SK-N-MC (cell line): ENCODE data around the gene DPYSL4.

Experiments
- DNase-seq: peaks from one replicate; pipeline ENCODE4 v3.0.0-alpha.2; 2011; ENCODE audit warnings: low read depth, low spot score
- H3K27ac ChIP-seq: fragments of 200-600 bp; sonication (generic); 2 replicates; pipeline ENCODE4 v1.5.1; 2016; ENCODE audit warnings: mixed run types
- H3K36me3 ChIP-seq: fragments of 200-600 bp; sonication (generic); 2 replicates; pipeline ENCODE4 v1.6.1; 2017; ENCODE audit warnings: antibody characterized with exemption, low read length, mixed read lengths; ENCODE audit not compliant: insufficient read depth
- H3K4me3 ChIP-seq: fragments of 200-600 bp; sonication (generic); 2 replicates; pipeline ENCODE4 v1.5.1; 2016
- H3K9ac ChIP-seq: fragments of 200-600 bp; sonication (generic); 2 replicates; pipeline ENCODE4 v1.8.0; 2017; ENCODE audit warnings: mixed run types, mixed read lengths; ENCODE audit not compliant: insufficient read length
- H3K9me3 ChIP-seq: fragments of 200-600 bp; sonication (generic); 2 replicates; pipeline ENCODE4 v1.6.1; 2017; ENCODE audit warnings: low read depth, mild to moderate bottlenecking, antibody characterized with exemption, low read length, moderate library complexity, mixed read lengths
- EZH2 ChIP-seq: fragments of 200-600 bp; sonication (generic); IDR thresholded peaks from one replicate; pipeline ENCODE4 v1.6.1; 2017; ENCODE audit warnings: antibody characterized with exemption
- FOXP2 ChIP-seq: optimal IDR thresholded peaks from 2 replicates; pipeline ENCODE3; 2011; ENCODE audit warnings: mild to moderate bottlenecking, moderate library complexity; ENCODE audit not compliant: insufficient read depth; ENCODE audit errors: extremely low read length, control extremely low read depth
- POLR2AphosphoS5 ChIP-seq: IDR thresholded peaks from 2 replicates; pipeline ENCODE4 v1.6.1; 2012; ENCODE audit warnings: mild to moderate bottlenecking, low read depth, low read length, borderline replicate concordance

DPYSL4 gene

GRCh38 chr10:132250481-132251475 is 64.0 kb downstream of the DPYSL4 start:
- DNase-seq, result no peak
- no peak overlapping the region for H3K4me3 ChIP-seq
- no peak overlapping the region for H3K9ac ChIP-seq
- no peak overlapping the region for H3K27ac ChIP-seq
- H3K9me3 ChIP-seq, result no peaks in the 10 kb centered on the region
- TF ChIP-seq FOXP2, result no peak
- no peak for TF ChIP-seq EZH2
- TF ChIP-seq POLR2AphosphoS5, result no peak
- no peaks in the 10 kb centered on the region for H3K36me3 ChIP-seq

GRCh38 chr10:132251928-132252327 is 65.2 kb downstream of the DPYSL4 start:
- Histone ChIP-seq H3K9ac (no peak overlapping the region), H3K36me3 (no peaks in the 10 kb centered on the region), H3K9me3 (no peaks in the 10 kb centered on the region), H3K4me3 (no peak overlapping the region), H3K27ac (no peak overlapping the region)
- TF ChIP-seq POLR2AphosphoS5 (no peak), EZH2 (no peak), FOXP2 (no peak)
- no peak for DNase-seq

GRCh38 chr10:132252412-132252811 is 65.7 kb downstream of the DPYSL4 start:
- H3K27ac ChIP-seq, result no peak overlapping the region
- H3K4me3 ChIP-seq, result no peak overlapping the region
- no peaks in the 10 kb centered on the region for H3K9me3 ChIP-seq
- no peak for DNase-seq
- no peaks in the 10 kb centered on the region for H3K36me3 ChIP-seq
- no peak overlapping the region for H3K9ac ChIP-seq
- TF ChIP-seq POLR2AphosphoS5, result no peak
- no peak for TF ChIP-seq FOXP2
- TF ChIP-seq EZH2, result no peak

DNA sequence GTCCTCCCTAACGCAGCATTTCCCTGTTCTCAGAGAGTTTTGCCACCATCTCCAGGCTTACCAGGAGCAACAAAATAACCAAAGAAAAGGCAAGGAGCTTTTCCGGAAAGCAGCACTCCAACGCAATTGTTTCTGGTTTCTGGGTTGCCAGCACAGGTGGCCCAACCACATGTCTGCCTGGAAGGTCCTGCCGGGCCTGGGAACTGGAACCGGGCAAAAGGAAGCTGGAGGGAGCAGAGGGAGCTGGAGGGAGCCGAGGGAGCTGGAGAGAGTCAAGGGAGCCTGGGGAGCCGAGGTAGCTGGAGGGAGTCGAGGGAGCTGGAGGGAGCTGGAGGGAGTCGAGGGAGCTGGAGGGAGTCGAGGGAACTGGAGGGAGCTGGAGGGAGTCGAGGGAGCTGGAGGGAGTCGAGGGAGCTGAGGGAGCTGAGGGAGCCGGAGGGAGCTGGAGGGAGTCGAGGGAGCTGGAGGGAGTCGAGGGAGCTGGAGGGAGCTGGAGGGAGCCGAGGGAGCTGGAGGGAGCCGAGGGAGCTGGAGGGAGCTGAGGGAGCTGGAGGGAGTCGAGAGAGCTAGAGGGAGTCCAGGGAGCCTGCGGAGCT is 66.4 kb downstream of the DPYSL4 start:
- no peak overlapping the region for H3K27ac ChIP-seq
- no peak overlapping the region for H3K9ac ChIP-seq
- DNase-seq, result no peak
- TF ChIP-seq FOXP2 (no peak), EZH2 (no peak), POLR2AphosphoS5 (no peak)
- no peaks in the 10 kb centered on the region for H3K9me3 ChIP-seq
- H3K36me3 ChIP-seq, result no peaks in the 10 kb centered on the region
- H3K4me3 ChIP-seq, result no peak overlapping the region

DNA sequence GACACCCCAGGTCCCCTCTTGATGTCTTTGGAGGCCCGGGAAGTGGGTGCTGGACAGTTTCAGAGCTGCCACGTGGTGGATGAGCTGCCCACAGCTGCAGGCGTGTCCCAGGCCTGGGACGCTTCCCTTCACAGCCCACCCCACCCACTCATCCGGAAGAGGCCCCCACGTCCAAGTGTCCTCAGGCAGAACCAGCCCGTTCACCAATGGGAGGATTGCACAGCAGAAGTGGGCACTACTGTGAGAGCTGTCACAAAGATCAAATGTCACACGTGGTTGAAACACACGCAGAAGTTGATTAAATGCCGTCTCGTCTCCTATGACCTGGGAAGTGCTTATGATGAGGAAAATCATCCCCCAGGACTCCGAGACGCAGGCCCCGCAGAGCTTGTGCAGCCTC is 68.1 kb downstream of the DPYSL4 start:
- H3K36me3 ChIP-seq, result no peaks in the 10 kb centered on the region
- H3K9me3 ChIP-seq, result no peaks in the 10 kb centered on the region
- TF ChIP-seq FOXP2 (no peak), EZH2 (no peak), POLR2AphosphoS5 (no peak)
- H3K27ac ChIP-seq, result no peak overlapping the region
- DNase-seq, result no peak
- H3K4me3 ChIP-seq, result no peak overlapping the region
- H3K9ac ChIP-seq, result no peak overlapping the region
